H9 (cell line): ENCODE measurements around the gene KLK2. TPM values are rescaled to one million over a fixed set of nuclear protein-coding genes. Genes with fewer than 3 reads are reported as not detected.

ENCODE experiments used
- DNase-seq: peaks from one replicate; pipeline ENCODE4 v3.0.0-alpha.2; 2017
- H2AFZ ChIP-seq: one replicate; pipeline ENCODE4 v1.6.1; 2013; ENCODE audit warnings: mild to moderate bottlenecking, low read length, control low read depth, moderate library complexity
- H2AK5ac ChIP-seq: 2 replicates; pipeline ENCODE4 v1.6.1; 2013; ENCODE audit warnings: low read length, control low read depth, mixed read lengths; ENCODE audit not compliant: insufficient read length
- H2BK120ac ChIP-seq: one replicate; pipeline ENCODE4 v1.6.1; 2013; ENCODE audit warnings: low read depth, mild to moderate bottlenecking, low read length, control low read depth, inconsistent platforms; ENCODE audit not compliant: poor library complexity, severe bottlenecking
- H2BK12ac ChIP-seq: 2 replicates; pipeline ENCODE4 v1.6.1; 2013; ENCODE audit warnings: low read length, control low read depth, mixed read lengths, low read depth; ENCODE audit not compliant: insufficient read length
- H2BK15ac ChIP-seq: 2 replicates; pipeline ENCODE4 v1.6.1; 2013; ENCODE audit warnings: low read depth, low read length, control low read depth
- H2BK20ac ChIP-seq: one replicate; pipeline ENCODE4 v1.6.1; 2013; ENCODE audit warnings: low read depth, mild to moderate bottlenecking, low read length, control low read depth, inconsistent platforms; ENCODE audit not compliant: poor library complexity, severe bottlenecking
- H2BK5ac ChIP-seq: 2 replicates; pipeline ENCODE4 v1.6.1; 2013; ENCODE audit warnings: low read length, control low read depth, mixed read lengths; ENCODE audit not compliant: insufficient read length
- H3K14ac ChIP-seq: 2 replicates; pipeline ENCODE4 v1.6.1; 2013; ENCODE audit warnings: low read length, control low read depth; ENCODE audit not compliant: insufficient read depth
- H3K18ac ChIP-seq: 2 replicates; pipeline ENCODE4 v1.6.1; 2013; ENCODE audit warnings: low read depth, mild to moderate bottlenecking, mixed read lengths, low read length, control low read depth; ENCODE audit not compliant: insufficient read length
- H3K23ac ChIP-seq: 2 replicates; pipeline ENCODE4 v1.6.1; 2013; ENCODE audit warnings: low read length, control low read depth, mixed read lengths, low read depth; ENCODE audit not compliant: insufficient read length
- H3K23me2 ChIP-seq: 2 replicates; pipeline ENCODE4 v1.6.1; 2013; ENCODE audit warnings: low read depth, mild to moderate bottlenecking, mixed read lengths, low read length, control low read depth; ENCODE audit not compliant: insufficient read length, poor library complexity, severe bottlenecking
- H3K27ac ChIP-seq: 2 replicates; pipeline ENCODE4 v1.5.1; 2013; ENCODE audit warnings: low read length, control low read depth, mixed read lengths, low read depth; ENCODE audit not compliant: insufficient read length
- H3K27me3 ChIP-seq: 2 replicates; pipeline ENCODE4 v1.6.1; 2013; ENCODE audit warnings: low read length, control low read depth, inconsistent platforms; ENCODE audit not compliant: insufficient read depth
- H3K4ac ChIP-seq: 2 replicates; pipeline ENCODE4 v1.6.1; 2013; ENCODE audit warnings: low read depth, mild to moderate bottlenecking, control low read depth, inconsistent platforms, low read length, moderate library complexity
- H3K4me1 ChIP-seq: 2 replicates; pipeline ENCODE4 v1.6.1; 2013; ENCODE audit warnings: low read length, control low read depth, inconsistent platforms; ENCODE audit not compliant: insufficient read depth
- H3K4me2 ChIP-seq: 2 replicates; pipeline ENCODE4 v1.6.1; 2013; ENCODE audit warnings: low read length, control low read depth, mixed read lengths; ENCODE audit not compliant: insufficient read length, insufficient read depth
- H3K56ac ChIP-seq: 2 replicates; pipeline ENCODE4 v1.6.1; 2013; ENCODE audit warnings: low read depth, mild to moderate bottlenecking, mixed read lengths, low read length, control low read depth; ENCODE audit not compliant: insufficient read length
- H3K79me1 ChIP-seq: 2 replicates; pipeline ENCODE4 v1.6.1; 2013; ENCODE audit warnings: low read depth, mild to moderate bottlenecking, moderate library complexity, low read length, control low read depth, inconsistent platforms; ENCODE audit not compliant: insufficient read depth, poor library complexity, severe bottlenecking
- H3K79me2 ChIP-seq: 2 replicates; pipeline ENCODE4 v1.6.1; 2013; ENCODE audit warnings: low read length, control low read depth, inconsistent platforms; ENCODE audit not compliant: insufficient read depth
- H3K9ac ChIP-seq: 2 replicates; pipeline ENCODE4 v1.6.1; 2013; ENCODE audit warnings: low read length, control low read depth, mixed read lengths; ENCODE audit not compliant: insufficient read length; ENCODE audit errors: extremely low read depth
- H3K9me3 ChIP-seq: one replicate; pipeline ENCODE4 v1.6.1; 2013; ENCODE audit warnings: low read depth, low read length, inconsistent platforms; ENCODE audit not compliant: control insufficient read depth
- H3T11ph ChIP-seq: one replicate; pipeline ENCODE4 v1.6.1; 2013; ENCODE audit warnings: mild to moderate bottlenecking, low read length, control low read depth, inconsistent platforms
- H4K20me1 ChIP-seq: one replicate; pipeline ENCODE4 v1.6.1; 2013; ENCODE audit not compliant: control insufficient read depth, insufficient read length, insufficient read depth
- H4K5ac ChIP-seq: 2 replicates; pipeline ENCODE4 v1.6.1; 2013; ENCODE audit warnings: low read depth, mild to moderate bottlenecking, mixed read lengths, low read length, control low read depth; ENCODE audit not compliant: insufficient read length
- H4K8ac ChIP-seq: replicated peaks from 2 replicates; pipeline ENCODE4 v1.6.1; 2013; ENCODE audit warnings: low read length, control low read depth, mixed read lengths, low read depth; ENCODE audit not compliant: insufficient read length
- H4K91ac ChIP-seq: 2 replicates; pipeline ENCODE4 v1.6.1; 2013; ENCODE audit warnings: low read depth, mild to moderate bottlenecking, moderate library complexity, mixed read lengths, low read length, control low read depth; ENCODE audit not compliant: insufficient read length
- H3K27ac Mint-ChIP-seq, 3 experiments: 2 replicates in 2 of 3; 3 replicates in 1 of 3; pipeline ENCODE4 v1.8.0; 2020 to 2021; ENCODE audit warnings: mixed read lengths in 3 of 3, mild to moderate bottlenecking in 1 of 3, moderate library complexity in 1 of 3
- H3K27me3 Mint-ChIP-seq: 2 replicates; pipeline ENCODE4 v1.8.0; 2021; ENCODE audit warnings: low read depth, mild to moderate bottlenecking, moderate library complexity, mixed read lengths
- H3K36me3 Mint-ChIP-seq, 3 experiments: 2 replicates in 2 of 3; 3 replicates in 1 of 3; pipeline ENCODE4 v1.8.0; 2020 to 2021; ENCODE audit warnings: low read depth in 3 of 3, mixed read lengths in 3 of 3; ENCODE audit not compliant: insufficient read depth in 1 of 3
- H3K4me1 Mint-ChIP-seq, 2 experiments: 2 replicates each; pipeline ENCODE4 v1.8.0; 2020; ENCODE audit warnings: mixed read lengths in 2 of 2
- H3K4me3 Mint-ChIP-seq, 2 experiments: 2 replicates in 1 of 2; 3 replicates in 1 of 2; pipeline ENCODE4 v1.8.0; 2020 to 2021; ENCODE audit warnings: mild to moderate bottlenecking in 2 of 2, mixed read lengths in 2 of 2, moderate library complexity in 1 of 2
- H3K9me3 Mint-ChIP-seq, 2 experiments: 2 replicates in 1 of 2; 3 replicates in 1 of 2; pipeline ENCODE4 v1.8.0; 2020; ENCODE audit warnings: mild to moderate bottlenecking in 2 of 2, mixed read lengths in 2 of 2, moderate library complexity in 1 of 2
- CTCF ChIP-seq: fragments of 200-600 bp; sonication (generic); conservative IDR thresholded peaks from 3 replicates; pipeline ENCODE4 v1.8.0; 2021; ENCODE audit warnings: antibody characterized with exemption, mild to moderate bottlenecking
- WGBS: extraction: QIAGEN DNeasy Blood & Tissue Kit; methylation state at CpG from one replicate; pipeline ENCODE4 v1.1.7; 2013; ENCODE audit warnings: missing lambda C conversion rate, low lambda C conversion rate, mixed read lengths; ENCODE audit not compliant: insufficient read length; ENCODE audit errors: extremely low coverage; 5-methylcytosine and 5-hydroxymethylcytosine counted together
- total RNA-seq: library from RNA; stranded (reverse); gene quantifications from 2 replicates; pipeline ENCODE4 v1.2.1, GENCODE V29; 2021

The KLK2 gene
- total RNA-seq, 1 experiment from 2014 or later: not detected

- no CpG with 5 or more reads among the region's 3 CpGs for WGBS
- no peaks in the 10 kb centered on the region for H3K27me3 ChIP-seq
- no peak overlapping the region for H3K27ac ChIP-seq
- Mint-ChIP-seq H3K4me1 (no peaks in the 10 kb centered on the region), H3K9me3 (peaks cover 14% of the 10 kb centered on the region in 2 experiments), H3K36me3 (peaks cover 4 to 6% (median 5%) of the 10 kb centered on the region in 3 experiments; a peak in 4 of 7 replicates), H3K27me3 (peaks cover 49% of the 10 kb centered on the region), H3K4me3 (no peak overlapping the region), H3K27ac (no peak overlapping the region)
- TF ChIP-seq CTCF: no peak
- H4K5ac ChIP-seq: no peak overlapping the region
- no peaks in the 10 kb centered on the region for H3K79me2 ChIP-seq
- H2BK120ac ChIP-seq: no peak overlapping the region
- no peak overlapping the region for H4K91ac ChIP-seq
- no peak overlapping the region for H3K23ac ChIP-seq
- no peaks in the 10 kb centered on the region for H4K20me1 ChIP-seq
- H3K9me3 ChIP-seq: no peaks in the 10 kb centered on the region
- H2BK20ac ChIP-seq: no peak overlapping the region
- H3K79me1 ChIP-seq: no peaks in the 10 kb centered on the region
- H2AFZ ChIP-seq: no peak overlapping the region
- no peak overlapping the region for H3K14ac ChIP-seq
- no peak overlapping the region for H3K18ac ChIP-seq
- DNase-seq: no peak
- H3K56ac ChIP-seq: no peak overlapping the region
- no peak overlapping the region for H3K9ac ChIP-seq
- peak overlapping the region; percentile 60 for H3T11ph ChIP-seq
- no peak overlapping the region for H2AK5ac ChIP-seq
- no peak overlapping the region for H3K4ac ChIP-seq
- H2BK5ac ChIP-seq: no peak overlapping the region
- no peak overlapping the region for H3K4me2 ChIP-seq
- H3K23me2 ChIP-seq: no peaks in the 10 kb centered on the region
- no peak overlapping the region for H2BK12ac ChIP-seq
- no peak overlapping the region for H4K8ac ChIP-seq
- H2BK15ac ChIP-seq: no peak overlapping the region
- no peaks in the 10 kb centered on the region for H3K4me1 ChIP-seq
These were observed 26.3 kb downstream of the KLK2 start for GRCh38 chr19:50899569-50899968.
